K562 (cell line): ENCODE measurements around the gene C1R. TPM values are rescaled to one million over a fixed set of nuclear protein-coding genes. Genes with fewer than 3 reads are reported as not detected.
"Not testable (repeated sequence)": the region's sequence is repeated elsewhere in the genome, so short reads cannot be mapped to it uniquely, and the experiment has no call there.

Experiments
- ATAC-seq: fragments of 200-7000 bp; cut with Tn5 transposase; 3 replicates; pipeline ENCODE4 v1.9.1; 2020; ENCODE audit warnings: moderate library complexity
- BruUV-seq: library from RNA; stranded (reverse); fragments of 400-500 nt; replicated peaks from 2 replicates; lab custom pipeline; 2021; lab: Mats Ljungman, UMichigan
- CTCF ChIA-PET: fragments of 300-600 bp; formaldehyde crosslinking; extraction: SDS; loops from one replicate; lab custom pipeline; 2021; ENCODE audit warnings: low intra/inter-chr PET ratio; lab: Yijun Ruan, JAX
- POLR2A ChIA-PET: fragments of 300-600, 350-650 bp; sonication (Branson Sonifier 250); formaldehyde crosslinking; extraction: SDS; loops from one replicate; lab custom pipeline; 2021; ENCODE audit warnings: antibody characterized with exemption, inconsistent platforms; lab: Yijun Ruan, JAX
- DNase-seq, 4 experiments: peaks; one replicate each; pipeline versions ENCODE4 v3.0.0 to v3.0.0-alpha.2; 2011 to 2018; ENCODE audit warnings: low spot score in 3 of 4, mixed read lengths in 3 of 4; ENCODE audit errors: extremely low read depth in 1 of 4
- FAIRE-seq: peaks from 2 replicates; lab custom pipeline; 2011; peaks lifted over from hg19 to GRCh38; lab: Jason Lieb, UNC
- H2AFZ ChIP-seq: 2 replicates; pipeline ENCODE4 v1.6.0; 2011; ENCODE audit warnings: low read depth, low read length, control low read depth, inconsistent platforms
- H3K27ac ChIP-seq: fragments of 200-600 bp; 3 replicates; pipeline ENCODE4 v1.8.0; 2011; ENCODE audit warnings: low read depth, mild to moderate bottlenecking, control low read depth, inconsistent platforms, low read length, moderate library complexity, mixed read lengths; ENCODE audit errors: extremely low read depth
- H3K27me3 ChIP-seq, 2 experiments: fragments of 300-600 bp in 1 of 2; 2 replicates in 1 of 2; 3 replicates in 1 of 2; pipeline versions ENCODE4 v1.6.0 to v1.8.0; 2011; ENCODE audit warnings: inconsistent platforms in 2 of 2, low read length in 2 of 2, mild to moderate bottlenecking in 1 of 2, mixed read lengths in 1 of 2, moderate library complexity in 1 of 2; ENCODE audit not compliant: control insufficient read depth in 2 of 2, insufficient read depth in 2 of 2
- H3K36me3 ChIP-seq: fragments of 300-600 bp; 3 replicates; pipeline ENCODE4 v1.8.0; 2011; ENCODE audit warnings: mild to moderate bottlenecking, low read length, inconsistent platforms; ENCODE audit not compliant: control insufficient read depth, insufficient read depth
- H3K4me1 ChIP-seq, 2 experiments: fragments of 200-600 bp in 1 of 2; replicated peaks in 1 of 2; 2 replicates in 1 of 2; 3 replicates in 1 of 2; pipeline versions ENCODE4 v1.5.1 to v1.8.0; 2011; ENCODE audit warnings: inconsistent platforms in 2 of 2, low read length in 2 of 2, mild to moderate bottlenecking in 1 of 2, mixed read lengths in 1 of 2, moderate library complexity in 1 of 2; ENCODE audit not compliant: control insufficient read depth in 2 of 2, insufficient read depth in 2 of 2
- H3K4me2 ChIP-seq: 2 replicates; pipeline ENCODE4 v1.6.1; 2011; ENCODE audit warnings: low read length, control low read depth, inconsistent platforms, mixed read lengths; ENCODE audit not compliant: insufficient read depth
- H3K4me3 ChIP-seq: fragments of 200-600 bp; sonication (generic), shearing (Covaris generic); 2 replicates; pipeline ENCODE4 v1.5.1; 2016; ENCODE audit warnings: control low read depth, inconsistent platforms
- H3K79me2 ChIP-seq: fragments of 200-600 bp; 3 replicates; pipeline ENCODE4 v1.8.0; 2011; ENCODE audit warnings: low read length, inconsistent platforms; ENCODE audit not compliant: control insufficient read depth, insufficient read depth
- H3K9ac ChIP-seq, 2 experiments: 2 replicates each; pipeline versions ENCODE4 v1.6.0 to v1.6.1; 2011; ENCODE audit warnings: low read depth in 2 of 2, low read length in 2 of 2, control low read depth in 1 of 2, inconsistent platforms in 1 of 2, mild to moderate bottlenecking in 1 of 2, mixed read lengths in 1 of 2; ENCODE audit not compliant: insufficient read depth in 1 of 2
- H3K9me1 ChIP-seq: one replicate; pipeline ENCODE4 v1.6.0; 2011; ENCODE audit warnings: inconsistent platforms, mild to moderate bottlenecking, low read length, moderate library complexity; ENCODE audit not compliant: control insufficient read depth, insufficient read depth
- H3K9me3 ChIP-seq: replicated peaks from 2 replicates; pipeline ENCODE4 v1.5.1; 2011; ENCODE audit warnings: low read depth, low read length, inconsistent platforms; ENCODE audit not compliant: control insufficient read depth, insufficient read depth
- H4K20me1 ChIP-seq: replicated peaks from 2 replicates; pipeline ENCODE4 v1.6.1; 2011; ENCODE audit warnings: low read length, inconsistent platforms, mixed read lengths; ENCODE audit not compliant: control insufficient read depth, insufficient read depth
- CBX3 ChIP-seq, 2 experiments: IDR thresholded peaks; 1 replicate in 1 of 2; 2 replicates in 1 of 2; pipeline ENCODE4 v1.6.1; 2012; ENCODE audit warnings: inconsistent platforms in 2 of 2, low read length in 2 of 2, borderline replicate concordance in 1 of 2, control low read depth in 1 of 2
- EZH2 ChIP-seq: IDR thresholded peaks from 2 replicates; pipeline ENCODE4 v1.6.1; 2012; ENCODE audit warnings: low read depth, mild to moderate bottlenecking, inconsistent platforms, low read length, borderline replicate concordance
- ILK ChIP-seq: fragments of 450-650 bp; IDR thresholded peaks from 2 replicates; pipeline ENCODE4 v1.6.1; 2016; ENCODE audit warnings: missing genetic modification characterization, low read depth, mild to moderate bottlenecking, missing compliant biosample characterization, moderate library complexity, borderline replicate concordance
- MAFG ChIP-seq: fragments of 450-650 bp; conservative IDR thresholded peaks from 2 replicates; pipeline ENCODE4 v1.6.1; 2016; ENCODE audit warnings: missing genetic modification characterization, missing compliant biosample characterization
- MEIS2 ChIP-seq: fragments of 450-650 bp; IDR thresholded peaks from 2 replicates; pipeline ENCODE4 v1.6.1; 2014; ENCODE audit warnings: mild to moderate bottlenecking; ENCODE audit not compliant: partially characterized antibody
- SMAD3 ChIP-seq: fragments of 450-650 bp; formaldehyde crosslinking; conservative IDR thresholded peaks from 2 replicates; pipeline ENCODE4 v1.4.0; 2020; ENCODE audit warnings: mild to moderate bottlenecking
- SP2 ChIP-seq: IDR thresholded peaks from 2 replicates; pipeline ENCODE4 v1.6.1; 2011; ENCODE audit warnings: mild to moderate bottlenecking, low read depth, low read length, moderate library complexity; ENCODE audit not compliant: poor library complexity, severe bottlenecking; ENCODE audit errors: extremely low read depth
- ZNF717 ChIP-seq: fragments of 250-450 bp; sonication (Bioruptor Pico); IDR thresholded peaks from 2 replicates; pipeline ENCODE4 v1.5.0; 2021
- WGBS: fragments of 100-300 bp; shearing (Covaris generic); methylation state at CpG from one replicate; pipeline ENCODE4 v1.1.6; 2016; ENCODE audit warnings: low coverage, mixed read lengths; ENCODE audit not compliant: insufficient coverage; ENCODE audit errors: missing lambda C conversion rate; 5-methylcytosine and 5-hydroxymethylcytosine counted together
- in situ Hi-C: fragments of 300-500 bp; cut with MboI; formaldehyde crosslinking; loops from 4 replicates; pipeline ENCODE4 v1.15.0; 2018; ENCODE audit warnings: inconsistent platforms, mixed read lengths
- intact Hi-C: fragments of 100-400 bp; cut with micrococcal nuclease; formaldehyde crosslinking; loops from 2 replicates; pipeline ENCODE4 v1.14.2; 2022
- polyA plus RNA-seq, 8 experiments: library from polyadenylated mRNA; depleted of rRNA in 4 of 8; stranded (reverse) in 5 of 8; unstranded in 3 of 8; fragments of >200 nt; fragmentation: Nextera tagmentation in 2 of 8; fragmentation: Illumina TruSeq in 1 of 8; extraction: Ambion mirVana in 2 of 8; extraction: Trizol in 1 of 8; gene quantifications; 2 replicates each; pipeline versions ENCODE4 v1.2.1 to v1.2.3, GENCODE V29; 2011 to 2014; ENCODE audit warnings: inconsistent platforms in 1 of 8, missing spikeins in 1 of 8
- total RNA-seq, 7 experiments: library from RNA; depleted of rRNA in 6 of 7; stranded (reverse); fragments of >200 nt in 6 of 7; fragmentation: Illumina TruSeq in 2 of 7; extraction: Trizol in 2 of 7; gene quantifications; 2 replicates each; pipeline versions ENCODE4 v1.2.1 to v1.2.3, GENCODE V29; 2011 to 2021; ENCODE audit warnings: low replicate concordance in 1 of 7
- TF ChIP-seq, protein P1 (sequence below), 3 experiments: fragments of 200-800 bp in 1 of 3; fragments of 250-450 bp in 1 of 3; fragments of 450-650 bp in 1 of 3; sonication (Bioruptor Pico) in 1 of 3; sonication (Bioruptor generic) in 1 of 3; formaldehyde crosslinking in 1 of 3; IDR thresholded peaks; 2 replicates each; pipeline versions ENCODE4 v1.6.1 to v1.8.0; 2016 to 2022; ENCODE audit warnings: mild to moderate bottlenecking in 2 of 3, missing genetic modification characterization in 2 of 3, missing compliant biosample characterization in 1 of 3, moderate library complexity in 1 of 3
- TF ChIP-seq, protein P2 (sequence below): fragments of 450-650 bp; formaldehyde crosslinking; IDR thresholded peaks from 2 replicates; pipeline ENCODE4 v1.4.0; 2020; ENCODE audit warnings: mild to moderate bottlenecking, moderate library complexity

Gene C1R
- total and polyA plus RNA-seq, 9 of the 15 experiments (the other 6 are each of a cell fraction or from before 2014, with no cell fraction given): 0.07 to 1.0 (median 0.33) TPM; not detected in 1

DNA sequence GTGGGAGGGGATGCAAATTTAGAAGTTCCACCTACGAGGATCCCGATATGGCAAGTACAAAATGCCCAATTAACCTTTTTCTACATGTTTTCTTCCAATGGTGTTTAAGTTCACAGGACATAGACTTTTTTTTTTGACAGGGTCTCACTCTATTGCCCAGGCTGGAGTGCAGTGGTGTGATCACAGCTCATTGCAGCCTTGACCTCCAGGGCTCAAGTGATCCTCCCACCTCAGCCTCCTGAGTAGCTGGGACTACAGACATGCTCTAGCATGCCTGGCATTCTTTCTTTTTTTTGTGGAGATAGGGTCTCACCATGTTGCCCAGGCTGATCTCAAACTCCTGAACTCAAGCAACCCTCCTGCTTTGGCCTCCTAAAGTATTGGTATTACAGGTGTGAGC lies 36.5 kb downstream of the C1R start:
- not testable (repeated sequence) for FAIRE-seq

DNA sequence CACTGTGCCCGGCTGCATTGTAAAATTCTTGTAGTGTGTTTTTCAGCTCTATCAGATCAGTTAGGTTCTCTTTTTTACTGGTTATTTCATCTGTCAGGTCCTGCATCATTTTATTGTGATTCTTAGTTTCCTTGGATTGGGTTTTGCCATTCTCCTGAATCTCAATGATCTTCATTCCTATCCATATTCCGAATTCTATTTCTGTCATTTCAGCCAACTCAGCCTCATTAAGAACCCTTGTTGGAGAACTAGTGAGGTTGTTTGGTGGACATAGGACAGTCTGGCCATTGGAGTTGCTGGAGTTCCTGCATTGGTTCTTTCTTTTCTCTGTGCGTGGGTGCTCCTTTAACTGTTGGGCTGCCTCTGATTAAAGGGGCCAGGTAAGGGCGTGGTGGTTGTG lies 37.3 kb downstream of the C1R start:
- Histone ChIP-seq H3K27me3 (no peaks in the 10 kb centered on the region), H4K20me1 (no peaks in the 10 kb centered on the region), H3K9me1 (no peaks in the 10 kb centered on the region), H3K36me3 (no peaks in the 10 kb centered on the region), H3K4me3 (no peak overlapping the region), H3K9ac (no peak overlapping the region), H3K79me2 (no peaks in the 10 kb centered on the region), H3K9me3 (no peaks in the 10 kb centered on the region), H3K4me2 (no peak overlapping the region), H3K27ac (no peak overlapping the region), H2AFZ (peak overlapping the region; percentile 61; the same call in 1 of the 2 replicates), H3K4me1 (peaks cover 4 to 14% of the 10 kb centered on the region in 2 experiments; a peak in 3 of 5 replicates)
- WGBS: 7% methylated on average over 2 of the region's 4 CpGs
- in situ Hi-C loops: no loop called here
- ChIA-PET CTCF (no interaction called here), POLR2A (interaction anchor here (1.2 kb wide), 1 partner anchor 14 kb away, joined by 3 read pairs; no protein-coding TSS in a partner anchor)
- intact Hi-C loops: no loop called here
- no TSS peak for BruUV-seq
- DNase-seq (no peak), FAIRE-seq (no peak), ATAC-seq (no peak)
- TF ChIP-seq ILK (tag): no peak
- TF ChIP-seq, protein P1, sequence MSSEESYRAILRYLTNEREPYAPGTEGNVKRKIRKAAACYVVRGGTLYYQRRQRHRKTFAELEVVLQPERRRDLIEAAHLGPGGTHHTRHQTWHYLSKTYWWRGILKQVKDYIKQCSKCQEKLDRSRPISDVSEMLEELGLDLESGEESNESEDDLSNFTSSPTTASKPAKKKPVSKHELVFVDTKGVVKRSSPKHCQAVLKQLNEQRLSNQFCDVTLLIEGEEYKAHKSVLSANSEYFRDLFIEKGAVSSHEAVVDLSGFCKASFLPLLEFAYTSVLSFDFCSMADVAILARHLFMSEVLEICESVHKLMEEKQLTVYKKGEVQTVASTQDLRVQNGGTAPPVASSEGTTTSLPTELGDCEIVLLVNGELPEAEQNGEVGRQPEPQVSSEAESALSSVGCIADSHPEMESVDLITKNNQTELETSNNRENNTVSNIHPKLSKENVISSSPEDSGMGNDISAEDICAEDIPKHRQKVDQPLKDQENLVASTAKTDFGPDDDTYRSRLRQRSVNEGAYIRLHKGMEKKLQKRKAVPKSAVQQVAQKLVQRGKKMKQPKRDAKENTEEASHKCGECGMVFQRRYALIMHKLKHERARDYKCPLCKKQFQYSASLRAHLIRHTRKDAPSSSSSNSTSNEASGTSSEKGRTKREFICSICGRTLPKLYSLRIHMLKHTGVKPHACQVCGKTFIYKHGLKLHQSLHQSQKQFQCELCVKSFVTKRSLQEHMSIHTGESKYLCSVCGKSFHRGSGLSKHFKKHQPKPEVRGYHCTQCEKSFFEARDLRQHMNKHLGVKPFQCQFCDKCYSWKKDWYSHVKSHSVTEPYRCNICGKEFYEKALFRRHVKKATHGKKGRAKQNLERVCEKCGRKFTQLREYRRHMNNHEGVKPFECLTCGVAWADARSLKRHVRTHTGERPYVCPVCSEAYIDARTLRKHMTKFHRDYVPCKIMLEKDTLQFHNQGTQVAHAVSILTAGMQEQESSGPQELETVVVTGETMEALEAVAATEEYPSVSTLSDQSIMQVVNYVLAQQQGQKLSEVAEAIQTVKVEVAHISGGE (CRISPR knock-in tag; IDR thresholded peaks at IDR 0.05): no peak
- TF ChIP-seq, protein P2, sequence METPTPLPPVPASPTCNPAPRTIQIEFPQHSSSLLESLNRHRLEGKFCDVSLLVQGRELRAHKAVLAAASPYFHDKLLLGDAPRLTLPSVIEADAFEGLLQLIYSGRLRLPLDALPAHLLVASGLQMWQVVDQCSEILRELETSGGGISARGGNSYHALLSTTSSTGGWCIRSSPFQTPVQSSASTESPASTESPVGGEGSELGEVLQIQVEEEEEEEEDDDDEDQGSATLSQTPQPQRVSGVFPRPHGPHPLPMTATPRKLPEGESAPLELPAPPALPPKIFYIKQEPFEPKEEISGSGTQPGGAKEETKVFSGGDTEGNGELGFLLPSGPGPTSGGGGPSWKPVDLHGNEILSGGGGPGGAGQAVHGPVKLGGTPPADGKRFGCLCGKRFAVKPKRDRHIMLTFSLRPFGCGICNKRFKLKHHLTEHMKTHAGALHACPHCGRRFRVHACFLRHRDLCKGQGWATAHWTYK (CRISPR knock-in tag): no peak
- no peak for TF ChIP-seq ZNF717
- no peak for TF ChIP-seq SP2
- no peak for TF ChIP-seq MAFG (tag)
- TF ChIP-seq SMAD3 (CRISPR knock-in tag): no peak
- no peak for TF ChIP-seq MEIS2
- no peak for TF ChIP-seq EZH2
- TF ChIP-seq CBX3 (IDR thresholded peaks at IDR 0.05; ENCODE audit: borderline replicate concordance in 1 of 2, low read length in 2 of 2): no peak

More for the DNA sequence above, 36.5 kb downstream of the C1R start:
- DNase-seq, H3K27me3 ChIP-seq, intact Hi-C loops, BruUV-seq, H3K4me2 ChIP-seq, H3K79me2 ChIP-seq, H3K4me3 ChIP-seq, H3K27ac ChIP-seq, H3K36me3 ChIP-seq, H3K9ac ChIP-seq, in situ Hi-C loops, ATAC-seq, H4K20me1 ChIP-seq, CTCF ChIA-PET, H3K9me1 ChIP-seq, H3K9me3 ChIP-seq, H2AFZ ChIP-seq: not testable (repeated sequence)
- WGBS: 48% methylated on average over 2 of the region's 2 CpGs
- POLR2A ChIA-PET: interaction anchor here (1.2 kb wide), 1 partner anchor 15 kb away, joined by 3 read pairs; no protein-coding TSS in a partner anchor
- H3K4me1 ChIP-seq: peaks cover 8 to 18% of the 10 kb centered on the region in 2 experiments; a peak in 3 of 5 replicates
